GM23338 (cell line): ENCODE measurements around the gene CCDC82. TPM values are rescaled to one million over a fixed set of nuclear protein-coding genes. Genes with fewer than 3 reads are reported as not detected.
A peak's percentile ranks its signal among the peaks of the same experiment; 100 is the strongest.

Experiments used
- ATAC-seq: fragments of 200-7000 bp; cut with Tn5 transposase; 3 replicates; pipeline ENCODE4 v1.9.1; 2020
- DNase-seq: peaks from one replicate; pipeline ENCODE4 v3.0.0-alpha.2; 2015; ENCODE audit warnings: low spot score
- H2AFZ ChIP-seq: fragments of 200-600 bp; sonication (generic); 2 replicates; pipeline ENCODE4 v1.8.0; 2016; ENCODE audit warnings: antibody characterized with exemption, mild to moderate bottlenecking, moderate library complexity
- H3F3A ChIP-seq: fragments of 200-600 bp; sonication (generic); replicated peaks from 2 replicates; pipeline ENCODE4 v1.8.0; 2017; ENCODE audit warnings: antibody characterized with exemption, mixed run types, low read depth
- H3K27ac ChIP-seq: fragments of 200-600 bp; sonication (generic); 2 replicates; pipeline ENCODE4 v1.6.1; 2016; ENCODE audit warnings: low read depth
- H3K27me3 ChIP-seq: fragments of 200-600 bp; sonication (generic); 2 replicates; pipeline ENCODE4 v1.8.0; 2016; ENCODE audit warnings: mild to moderate bottlenecking, mixed run types, moderate library complexity; ENCODE audit not compliant: insufficient read depth
- H3K36me3 ChIP-seq: fragments of 200-600 bp; sonication (generic); 2 replicates; pipeline ENCODE4 v1.8.0; 2016; ENCODE audit warnings: mild to moderate bottlenecking; ENCODE audit not compliant: insufficient read depth
- H3K4me1 ChIP-seq: fragments of 200-600 bp; sonication (generic); 2 replicates; pipeline ENCODE4 v1.8.0; 2016; ENCODE audit warnings: mild to moderate bottlenecking, moderate library complexity; ENCODE audit not compliant: insufficient read depth
- H3K4me2 ChIP-seq: fragments of 200-600 bp; sonication (generic); 2 replicates; pipeline ENCODE4 v1.7.1; 2017; ENCODE audit warnings: mixed run types
- H3K4me3 ChIP-seq: fragments of 200-600 bp; sonication (generic); 2 replicates; pipeline ENCODE4 v1.6.1; 2016; ENCODE audit warnings: mixed run types
- H3K79me2 ChIP-seq: fragments of 200-600 bp; sonication (generic); replicated peaks from 2 replicates; pipeline ENCODE4 v1.8.0; 2017; ENCODE audit warnings: mild to moderate bottlenecking; ENCODE audit not compliant: insufficient read depth
- H3K9me2 ChIP-seq: fragments of 200-600 bp; sonication (generic); 2 replicates; pipeline ENCODE4 v1.8.0; 2017; ENCODE audit not compliant: insufficient read depth
- H4K20me1 ChIP-seq: fragments of 200-600 bp; sonication (generic); replicated peaks from 2 replicates; pipeline ENCODE4 v1.8.0; 2017; ENCODE audit warnings: mild to moderate bottlenecking; ENCODE audit not compliant: insufficient read depth
- H3K27ac Mint-ChIP-seq: 2 replicates; pipeline ENCODE4 v1.8.0; 2020; ENCODE audit warnings: inconsistent platforms, mild to moderate bottlenecking, moderate library complexity, mixed read lengths
- H3K27me3 Mint-ChIP-seq: 3 replicates; pipeline ENCODE4 v1.8.0; 2022; ENCODE audit warnings: low read depth, mild to moderate bottlenecking, moderate library complexity, mixed read lengths, inconsistent platforms; ENCODE audit not compliant: insufficient read depth, poor library complexity
- H3K36me3 Mint-ChIP-seq: 3 replicates; pipeline ENCODE4 v1.8.0; 2021; ENCODE audit warnings: low read depth, mild to moderate bottlenecking, inconsistent platforms, moderate library complexity, mixed read lengths
- H3K4me1 Mint-ChIP-seq: 3 replicates; pipeline ENCODE4 v1.8.0; 2020; ENCODE audit warnings: mild to moderate bottlenecking, inconsistent platforms, mixed read lengths
- H3K4me3 Mint-ChIP-seq: 3 replicates; pipeline ENCODE4 v1.8.0; 2021; ENCODE audit warnings: moderate library complexity, mild to moderate bottlenecking, inconsistent platforms, mixed read lengths
- H3K9me3 Mint-ChIP-seq: 3 replicates; pipeline ENCODE4 v1.8.0; 2020; ENCODE audit warnings: moderate library complexity, mild to moderate bottlenecking, inconsistent platforms, mixed read lengths
- ETS1 ChIP-seq: IDR thresholded peaks from 2 replicates; pipeline ENCODE4 v1.6.1; 2016; ENCODE audit warnings: antibody characterized with exemption
- EZH2 ChIP-seq: fragments of 200-600 bp; sonication (generic); IDR thresholded peaks from one replicate; pipeline ENCODE4 v1.8.0; 2017; ENCODE audit warnings: antibody characterized with exemption, mild to moderate bottlenecking, low read depth; ENCODE audit not compliant: unreplicated experiment
- EZH2phosphoT487 ChIP-seq: fragments of 200-600 bp; sonication (generic); IDR thresholded peaks from one replicate; pipeline ENCODE4 v1.8.1; 2018; ENCODE audit warnings: antibody characterized with exemption; ENCODE audit not compliant: unreplicated experiment
- POLR2AphosphoS5 ChIP-seq: IDR thresholded peaks from 2 replicates; pipeline ENCODE4 v1.6.1; 2016; ENCODE audit warnings: antibody characterized with exemption, low read depth
- REST ChIP-seq: IDR thresholded peaks from one replicate; pipeline ENCODE4 v1.6.1; 2018; ENCODE audit warnings: antibody characterized with exemption; ENCODE audit not compliant: unreplicated experiment
- ZNF114 ChIP-seq: fragments of 250-450 bp; sonication (Bioruptor Pico); IDR thresholded peaks from 2 replicates; pipeline ENCODE4 v1.5.0; 2020; ENCODE audit warnings: mild to moderate bottlenecking, moderate library complexity
- polyA plus RNA-seq: library from polyadenylated mRNA; unstranded; fragments of >200 nt; fragmentation: Nextera tagmentation; extraction: Ambion mirVana; gene quantifications from 2 replicates; pipeline ENCODE4 v1.2.1, GENCODE V29; 2016
- total RNA-seq: library from RNA; depleted of rRNA; stranded (reverse); fragments of >200 nt; shearing (Covaris generic); gene quantifications from 2 replicates; pipeline ENCODE4 v1.2.3, GENCODE V29; 2014

Gene CCDC82
- total and polyA plus RNA-seq, 2 experiments from 2014 or later = 15.7 to 45.8 TPM

GRCh38 chr11:96307776-96308140, 82.0 kb downstream of the CCDC82 start:
- TF ChIP-seq REST (no peak), POLR2AphosphoS5 (no peak), ZNF114 (CRISPR knock-in tag) (no peak), EZH2 (no peak), ETS1 (no peak), EZH2phosphoT487 (no peak)
- no peak overlapping the region for H2AFZ ChIP-seq
- H3K27ac Mint-ChIP-seq = peak overlapping the region; percentile 32; the same call in 1 of the 2 replicates
- H3K27me3 Mint-ChIP-seq = no peaks in the 10 kb centered on the region
- H3K4me1 ChIP-seq = peaks cover 40% of the 10 kb centered on the region
- peaks cover 4% of the 10 kb centered on the region; the same call in 1 of the 2 replicates for H3K79me2 ChIP-seq
- ATAC-seq = peak; percentile 17
- H3K4me3 ChIP-seq = peak overlapping the region; percentile 37
- H3K9me2 ChIP-seq = no peaks in the 10 kb centered on the region
- H3K27ac ChIP-seq = peak overlapping the region; percentile 46; the same call in 1 of the 2 replicates
- peak overlapping the region; percentile 64 for H3K4me2 ChIP-seq
- no peaks in the 10 kb centered on the region for H3K27me3 ChIP-seq
- no peaks in the 10 kb centered on the region for H3F3A ChIP-seq
- H3K9me3 Mint-ChIP-seq = no peaks in the 10 kb centered on the region
- no peaks in the 10 kb centered on the region for H3K36me3 Mint-ChIP-seq
- H3K4me3 Mint-ChIP-seq = peak overlapping the region; percentile 39; the same call in 2 of the 3 replicates
- no peaks in the 10 kb centered on the region for H3K36me3 ChIP-seq
- peaks cover 34% of the 10 kb centered on the region for H3K4me1 Mint-ChIP-seq
- no peaks in the 10 kb centered on the region for H4K20me1 ChIP-seq
- no peak for DNase-seq

- H3K36me3 ChIP-seq = no peaks in the 10 kb centered on the region
- peak overlapping the region; percentile 37 for H3K4me3 ChIP-seq
- H3F3A ChIP-seq = no peaks in the 10 kb centered on the region
- H2AFZ ChIP-seq = no peak overlapping the region
- Mint-ChIP-seq H3K27me3 (no peaks in the 10 kb centered on the region), H3K4me3 (peak overlapping the region; percentile 39), H3K9me3 (no peaks in the 10 kb centered on the region), H3K36me3 (no peaks in the 10 kb centered on the region), H3K4me1 (peaks cover 36% of the 10 kb centered on the region), H3K27ac (peak overlapping the region; percentile 73)
- ATAC-seq (peak; percentile 75), DNase-seq (peak; percentile 62)
- H3K27me3 ChIP-seq = no peaks in the 10 kb centered on the region
- peak overlapping the region; percentile 64 for H3K4me2 ChIP-seq
- peaks cover 40% of the 10 kb centered on the region for H3K4me1 ChIP-seq
- no peaks in the 10 kb centered on the region for H4K20me1 ChIP-seq
- H3K9me2 ChIP-seq = no peaks in the 10 kb centered on the region
- peak overlapping the region; percentile 46 for H3K27ac ChIP-seq
- H3K79me2 ChIP-seq = peaks cover 4% of the 10 kb centered on the region; the same call in 1 of the 2 replicates
- TF ChIP-seq REST (no peak), EZH2phosphoT487 (no peak), EZH2 (no peak)
These were observed 82.6 kb downstream of the CCDC82 start for GRCh38 chr11:96306933-96307775.
